Epithelial cell of esophagus (primary cell): ENCODE data around the gene CNRIP1.

ENCODE experiments used
- DNase-seq: peaks from one replicate; pipeline ENCODE4 v3.0.0; 2010; ENCODE audit warnings: low read depth
- H3K4me3 ChIP-seq: 2 replicates; pipeline ENCODE4 v1.5.1; 2011; ENCODE audit warnings: mild to moderate bottlenecking, low read length, control low read depth
- CTCF ChIP-seq: IDR thresholded peaks from 2 replicates; pipeline ENCODE4 v1.5.1; 2011; ENCODE audit warnings: low read depth, mild to moderate bottlenecking, low read length, control low read depth, inconsistent platforms; ENCODE audit not compliant: insufficient read depth; ENCODE audit errors: missing control alignments

The CNRIP1 gene, protein sequence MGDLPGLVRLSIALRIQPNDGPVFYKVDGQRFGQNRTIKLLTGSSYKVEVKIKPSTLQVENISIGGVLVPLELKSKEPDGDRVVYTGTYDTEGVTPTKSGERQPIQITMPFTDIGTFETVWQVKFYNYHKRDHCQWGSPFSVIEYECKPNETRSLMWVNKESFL

GRCh38 chr2:68319398-68320117, at the start of gene CNRIP1:
TSS of gene CNRIP1 (minus strand) at chr2:68319949. CDS start at chr2:68319400, 549 bp downstream.
- peak within 1 kb of the TSS; percentile 17 for H3K4me3 ChIP-seq
- TF ChIP-seq CTCF = no peak
- DNase-seq = peak; percentile 8

DNA sequence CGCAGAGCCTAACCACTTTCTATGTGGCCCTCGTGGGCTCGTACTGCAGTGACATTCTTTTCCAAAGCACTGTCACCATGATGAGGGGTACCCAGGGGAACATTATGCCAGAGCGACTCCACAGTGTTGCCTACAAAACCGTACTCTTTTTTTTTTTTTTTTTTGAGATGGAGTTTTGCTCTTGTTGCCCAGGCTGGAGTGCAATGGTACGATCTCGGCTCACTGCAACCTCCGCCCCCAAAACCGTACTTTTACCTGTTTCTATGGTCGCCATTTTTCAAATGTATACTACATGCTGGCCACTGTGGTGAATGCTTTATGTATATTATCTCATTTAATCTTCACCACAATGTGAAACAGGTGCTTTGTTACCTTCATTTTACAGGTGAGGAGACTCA, 49.6 kb upstream of the CNRIP1 start:
- TF ChIP-seq CTCF = no peak
- DNase-seq = no peak
- no peak overlapping the region for H3K4me3 ChIP-seq

GRCh38 chr2:68368654-68369336, 49.0 kb upstream of the CNRIP1 start:
- TF ChIP-seq CTCF = no peak
- H3K4me3 ChIP-seq = no peak overlapping the region
- peak; percentile 82 for DNase-seq

GRCh38 chr2:68367953-68368653, 48.4 kb upstream of the CNRIP1 start:
- no peak overlapping the region for H3K4me3 ChIP-seq
- DNase-seq = peak; percentile 57
- no peak for TF ChIP-seq CTCF

DNA sequence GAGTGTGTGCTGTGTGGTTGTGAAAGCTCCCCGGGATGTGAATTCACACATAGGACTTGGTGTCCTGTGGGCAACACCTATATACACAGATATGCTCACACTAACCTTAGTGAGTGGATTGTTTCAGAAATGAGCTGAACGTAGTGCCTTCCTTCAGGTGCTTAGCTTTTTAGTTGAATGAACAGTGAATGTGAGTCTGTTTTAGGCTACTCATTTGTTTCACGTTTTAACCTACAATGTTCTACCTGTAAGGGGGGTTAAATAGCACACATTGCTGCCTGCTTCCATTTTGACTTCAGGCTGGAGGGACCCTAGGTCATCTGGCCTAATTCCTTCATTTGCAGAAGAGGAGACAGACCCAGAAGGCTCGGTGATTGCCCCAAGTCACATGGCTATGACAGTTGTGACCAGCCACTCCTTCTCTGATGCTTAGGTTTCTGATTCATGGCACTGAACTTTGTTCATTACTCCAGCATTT, 46.4 kb upstream of the CNRIP1 start:
- no peak for DNase-seq
- H3K4me3 ChIP-seq = no peak overlapping the region
- no peak for TF ChIP-seq CTCF

GRCh38 chr2:68365087-68365486, 45.3 kb upstream of the CNRIP1 start, which contains the start of gene PLEK:
TSS of gene PLEK (plus strand) at chr2:68365282. CDS start at chr2:68365352, 70 bp downstream.
- no peak for DNase-seq
- TF ChIP-seq CTCF = no peak
- H3K4me3 ChIP-seq = no peak within 1 kb of the TSS
